Measurements from ENCODE around the gene C2.
"Not testable (repeated sequence)": the region's sequence is repeated elsewhere in the genome, so short reads cannot be mapped to it uniquely, and the experiment has no call there.

The C2 gene

GRCh38 chr6:31909298-31909697, 18.2 kb upstream of the C2 start:
- peaks cover 0 to 15% (median 0%) of the 10 kb centered on the region in 4 experiments for H3K4me1 ChIP-seq (ENCODE audit: control extremely low read depth in 1 of 4, control insufficient read depth in 4 of 4, insufficient read depth in 4 of 4, low read length in 3 of 4)
- not testable (repeated sequence) for H3K27ac ChIP-seq (ENCODE audit: insufficient read depth in 1 of 2, low read depth in 1 of 2, low read length in 2 of 2, poor library complexity in 1 of 2, severe bottlenecking in 2 of 2); H3K4me3 ChIP-seq (ENCODE audit: control insufficient read depth in 1 of 7, extremely low read depth in 1 of 7, insufficient read depth in 4 of 7, low read depth in 2 of 7, low read length in 6 of 7); H3K27me3 ChIP-seq (replicated peaks in 2 of 5; ENCODE audit: control insufficient read depth in 4 of 5, insufficient read depth in 5 of 5, low read length in 4 of 5); DNase-seq; H3K9me3 ChIP-seq (ENCODE audit: control extremely low read depth in 1 of 5, control insufficient read depth in 4 of 5, insufficient read depth in 2 of 5, low read depth in 1 of 5, low read length in 4 of 5); H3K36me3 ChIP-seq (ENCODE audit: control insufficient read depth in 4 of 4, insufficient read depth in 4 of 4, low read length in 3 of 4)
- POLR2A ChIA-PET, result interaction anchor here (0.6 kb wide), 1 partner anchor 12 kb away, joined by 3 read pairs; the partner anchor contains the start of gene EHMT2
- 100% methylated on average over 3 of the region's 7 CpGs for WGBS (ENCODE audit: insufficient coverage)
- CTCF ChIA-PET, result interaction anchor here (0.7 to 1.6 kb wide), 2 partner anchors 9 to 13 kb away, joined by 3 read pairs; no protein-coding TSS in a partner anchor

GRCh38 chr6:31911826-31912585, 15.5 kb upstream of the C2 start:
- Histone ChIP-seq H3K4me1 (ENCODE audit: control extremely low read depth in 1 of 4, control insufficient read depth in 4 of 4, insufficient read depth in 4 of 4, low read length in 3 of 4) (peaks cover 0 to 12% (median 0%) of the 10 kb centered on the region in 4 experiments), H3K27ac (ENCODE audit: insufficient read depth in 1 of 2, low read depth in 1 of 2, low read length in 2 of 2, poor library complexity in 1 of 2, severe bottlenecking in 2 of 2) (no peak overlapping the region), H3K9me3 (ENCODE audit: control extremely low read depth in 1 of 5, control insufficient read depth in 4 of 5, insufficient read depth in 2 of 5, low read depth in 1 of 5, low read length in 4 of 5) (no peaks in the 10 kb centered on the region), H3K36me3 (ENCODE audit: control insufficient read depth in 4 of 4, insufficient read depth in 4 of 4, low read length in 3 of 4) (no peaks in the 10 kb centered on the region), H3K27me3 (replicated peaks in 2 of 5; ENCODE audit: control insufficient read depth in 4 of 5, insufficient read depth in 5 of 5, low read length in 4 of 5) (no peaks in the 10 kb centered on the region), H3K4me3 (ENCODE audit: control insufficient read depth in 1 of 7, extremely low read depth in 1 of 7, insufficient read depth in 4 of 7, low read depth in 2 of 7, low read length in 6 of 7) (no peak overlapping the region)
- DNase-seq, result no peak
- CTCF ChIA-PET, result no interaction called here
- 96% methylated on average over 9 of the region's 11 CpGs for WGBS (ENCODE audit: insufficient coverage)
- POLR2A ChIA-PET, result no interaction called here

- CTCF ChIA-PET, result no interaction called here
- Histone ChIP-seq H3K4me1 (ENCODE audit: control extremely low read depth in 1 of 4, control insufficient read depth in 4 of 4, insufficient read depth in 4 of 4, low read length in 3 of 4) (peaks cover 0 to 3% (median 0%) of the 10 kb centered on the region in 4 experiments), H3K36me3 (ENCODE audit: control insufficient read depth in 4 of 4, insufficient read depth in 4 of 4, low read length in 3 of 4) (no peaks in the 10 kb centered on the region), H3K9me3 (ENCODE audit: control extremely low read depth in 1 of 5, control insufficient read depth in 4 of 5, insufficient read depth in 2 of 5, low read depth in 1 of 5, low read length in 4 of 5) (no peaks in the 10 kb centered on the region), H3K4me3 (ENCODE audit: control insufficient read depth in 1 of 7, extremely low read depth in 1 of 7, insufficient read depth in 4 of 7, low read depth in 2 of 7, low read length in 6 of 7) (no peak overlapping the region), H3K27ac (ENCODE audit: insufficient read depth in 1 of 2, low read depth in 1 of 2, low read length in 2 of 2, poor library complexity in 1 of 2, severe bottlenecking in 2 of 2) (no peak overlapping the region), H3K27me3 (replicated peaks in 2 of 5; ENCODE audit: control insufficient read depth in 4 of 5, insufficient read depth in 5 of 5, low read length in 4 of 5) (no peaks in the 10 kb centered on the region)
- DNase-seq, result no peak
- POLR2A ChIA-PET, result no interaction called here
Observed at GRCh38 chr6:31915351-31915750, 12.2 kb upstream of the C2 start.

- no peaks in the 10 kb centered on the region for H3K36me3 ChIP-seq (ENCODE audit: control insufficient read depth in 4 of 4, insufficient read depth in 4 of 4, low read length in 3 of 4)
- no peak overlapping the region for H3K27ac ChIP-seq (ENCODE audit: insufficient read depth in 1 of 2, low read depth in 1 of 2, low read length in 2 of 2, poor library complexity in 1 of 2, severe bottlenecking in 2 of 2)
- WGBS (ENCODE audit: insufficient coverage), result 100% methylated on average over 2 of the region's 6 CpGs
- CTCF ChIA-PET, result no interaction called here
- H3K27me3 ChIP-seq (replicated peaks in 2 of 5; ENCODE audit: control insufficient read depth in 4 of 5, insufficient read depth in 5 of 5, low read length in 4 of 5), result no peaks in the 10 kb centered on the region
- H3K4me3 ChIP-seq (ENCODE audit: control insufficient read depth in 1 of 7, extremely low read depth in 1 of 7, insufficient read depth in 4 of 7, low read depth in 2 of 7, low read length in 6 of 7), result no peak overlapping the region
- POLR2A ChIA-PET, result no interaction called here
- peaks cover 0 to 3% (median 0%) of the 10 kb centered on the region in 4 experiments for H3K4me1 ChIP-seq (ENCODE audit: control extremely low read depth in 1 of 4, control insufficient read depth in 4 of 4, insufficient read depth in 4 of 4, low read length in 3 of 4)
- no peaks in the 10 kb centered on the region for H3K9me3 ChIP-seq (ENCODE audit: control extremely low read depth in 1 of 5, control insufficient read depth in 4 of 5, insufficient read depth in 2 of 5, low read depth in 1 of 5, low read length in 4 of 5)
- DNase-seq, result no peak
Observed at GRCh38 chr6:31915756-31916155, 11.8 kb upstream of the C2 start.

GRCh38 chr6:31918069-31918720, 9.3 kb upstream of the C2 start:
- 100% methylated on average over 2 of the region's 8 CpGs for WGBS (ENCODE audit: insufficient coverage)
- H3K36me3 ChIP-seq (ENCODE audit: control insufficient read depth in 4 of 4, insufficient read depth in 4 of 4, low read length in 3 of 4), result no peaks in the 10 kb centered on the region
- DNase-seq, result no peak
- no peak overlapping the region for H3K27ac ChIP-seq (ENCODE audit: insufficient read depth in 1 of 2, low read depth in 1 of 2, low read length in 2 of 2, poor library complexity in 1 of 2, severe bottlenecking in 2 of 2)
- peaks cover 0 to 3% (median 0%) of the 10 kb centered on the region in 4 experiments for H3K4me1 ChIP-seq (ENCODE audit: control extremely low read depth in 1 of 4, control insufficient read depth in 4 of 4, insufficient read depth in 4 of 4, low read length in 3 of 4)
- H3K9me3 ChIP-seq (ENCODE audit: control extremely low read depth in 1 of 5, control insufficient read depth in 4 of 5, insufficient read depth in 2 of 5, low read depth in 1 of 5, low read length in 4 of 5), result no peaks in the 10 kb centered on the region
- POLR2A ChIA-PET, result no interaction called here
- H3K27me3 ChIP-seq (replicated peaks in 2 of 5; ENCODE audit: control insufficient read depth in 4 of 5, insufficient read depth in 5 of 5, low read length in 4 of 5), result no peaks in the 10 kb centered on the region
- CTCF ChIA-PET, result interaction anchor here (1.0 to 1.5 kb wide), 3 partner anchors 9 to 34 kb away, joined by 3 to 4 read pairs (median 3); no protein-coding TSS in a partner anchor
- no peak overlapping the region for H3K4me3 ChIP-seq (ENCODE audit: control insufficient read depth in 1 of 7, extremely low read depth in 1 of 7, insufficient read depth in 4 of 7, low read depth in 2 of 7, low read length in 6 of 7)

- no peak overlapping the region for H3K4me3 ChIP-seq (ENCODE audit: control insufficient read depth in 1 of 7, extremely low read depth in 1 of 7, insufficient read depth in 4 of 7, low read depth in 2 of 7, low read length in 6 of 7)
- ChIA-PET POLR2A (interaction anchor here (0.6 kb wide), 1 partner anchor 16 kb away, joined by 3 read pairs; no protein-coding TSS in a partner anchor), CTCF (interaction anchor here (2.8 to 4.4 kb wide), 2 partner anchors 16 to 32 kb away, joined by 12 to 24 read pairs; no protein-coding TSS in a partner anchor)
- peaks cover 0 to 1% (median 0%) of the 10 kb centered on the region in 4 experiments for H3K4me1 ChIP-seq (ENCODE audit: control extremely low read depth in 1 of 4, control insufficient read depth in 4 of 4, insufficient read depth in 4 of 4, low read length in 3 of 4)
- 94% methylated on average over 5 of the region's 6 CpGs for WGBS (ENCODE audit: insufficient coverage)
- DNase-seq, result no peak
- no peaks in the 10 kb centered on the region for H3K9me3 ChIP-seq (ENCODE audit: control extremely low read depth in 1 of 5, control insufficient read depth in 4 of 5, insufficient read depth in 2 of 5, low read depth in 1 of 5, low read length in 4 of 5)
- H3K36me3 ChIP-seq (ENCODE audit: control insufficient read depth in 4 of 4, insufficient read depth in 4 of 4, low read length in 3 of 4), result no peaks in the 10 kb centered on the region
- no peak overlapping the region for H3K27ac ChIP-seq (ENCODE audit: insufficient read depth in 1 of 2, low read depth in 1 of 2, low read length in 2 of 2, poor library complexity in 1 of 2, severe bottlenecking in 2 of 2)
- H3K27me3 ChIP-seq (replicated peaks in 2 of 5; ENCODE audit: control insufficient read depth in 4 of 5, insufficient read depth in 5 of 5, low read length in 4 of 5), result no peaks in the 10 kb centered on the region
Observed at GRCh38 chr6:31919624-31920303, 7.8 kb upstream of the C2 start.

All from common myeloid progenitor, CD34-positive (primary cell).